HG02798 (cell line): Measurements from ENCODE around the gene PPP6C.
"Not testable (repeated sequence)": the region's sequence is repeated elsewhere in the genome, so short reads cannot be mapped to it uniquely, and the experiment has no call there.

ENCODE experiments used
- ATAC-seq: cut with Tn5 transposase; IDR thresholded peaks from one replicate; pipeline ENCODE4 v1.9.1; 2021; ENCODE audit warnings: mild to moderate bottlenecking; ENCODE audit not compliant: unreplicated experiment, poor library complexity

PPP6C gene

GRCh38 chr9:125143377-125144090 lies 46.1 kb downstream of the PPP6C start, which contains the start of gene SCAI:
TSS of gene SCAI (minus strand) at chr9:125143528. CDS start at chr9:125143437, 91 bp downstream.
- peak; percentile 99 for ATAC-seq

DNA sequence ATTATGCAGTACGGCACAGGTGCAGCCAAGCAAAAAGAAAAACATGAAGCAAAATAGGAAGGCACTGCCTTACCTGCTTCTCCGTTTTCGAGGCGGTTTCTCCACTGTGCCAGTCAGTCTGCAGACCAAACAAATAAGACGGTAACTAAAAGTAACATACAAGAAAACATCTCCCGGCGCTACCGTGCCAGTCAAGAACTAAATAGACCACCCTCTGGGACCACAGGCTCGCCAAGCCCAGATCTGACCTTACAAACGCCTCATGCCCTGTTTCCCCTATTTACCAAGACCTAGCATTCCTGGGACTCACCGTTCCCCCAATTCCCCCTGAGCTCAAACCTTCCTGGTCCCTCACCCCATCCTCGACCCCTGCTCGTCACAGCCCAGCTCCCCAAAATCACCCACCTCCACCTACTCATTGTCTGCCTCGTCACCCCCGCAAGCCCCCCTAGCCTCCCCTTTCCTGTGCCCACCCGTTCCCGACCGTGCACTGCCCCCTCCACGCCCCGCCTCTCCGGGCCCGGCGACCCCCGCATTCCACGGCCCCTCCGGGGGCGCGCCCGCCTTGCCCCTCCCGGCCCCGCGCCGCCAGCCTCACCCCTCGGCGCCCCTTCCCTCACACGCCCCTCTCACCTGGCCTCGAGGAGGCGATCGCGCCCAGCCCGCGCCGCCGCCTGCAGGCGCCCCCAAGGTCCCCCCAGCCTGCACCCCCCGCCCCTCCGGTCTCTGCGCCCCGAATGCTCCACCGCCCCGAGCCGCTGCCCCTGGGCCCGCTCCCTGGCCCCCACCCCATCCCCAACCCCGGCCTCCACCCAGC lies 46.8 kb downstream of the PPP6C start:
- ATAC-seq: no peak

DNA sequence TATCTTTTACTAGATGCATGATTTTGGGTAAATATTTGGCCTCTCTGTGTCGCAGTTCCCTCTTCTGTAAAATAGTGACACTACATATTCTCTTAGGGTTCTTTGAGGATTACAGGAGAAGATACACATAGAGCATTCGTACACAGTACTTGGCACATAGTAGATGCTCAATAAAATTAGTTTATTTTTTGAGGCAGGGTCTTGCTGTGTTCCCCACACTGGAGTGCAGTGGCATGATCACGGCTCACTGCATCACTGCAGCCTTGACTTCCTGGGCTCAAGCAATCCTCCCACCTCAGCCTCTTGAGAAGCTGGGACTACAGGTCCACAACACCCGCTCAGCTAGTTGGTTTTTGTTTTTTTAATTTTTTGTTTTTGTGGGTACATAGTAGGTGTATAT lies 47.9 kb downstream of the PPP6C start:
- ATAC-seq: no peak

GRCh38 chr9:125141251-125141650 lies 48.4 kb downstream of the PPP6C start:
- no peak for ATAC-seq

DNA sequence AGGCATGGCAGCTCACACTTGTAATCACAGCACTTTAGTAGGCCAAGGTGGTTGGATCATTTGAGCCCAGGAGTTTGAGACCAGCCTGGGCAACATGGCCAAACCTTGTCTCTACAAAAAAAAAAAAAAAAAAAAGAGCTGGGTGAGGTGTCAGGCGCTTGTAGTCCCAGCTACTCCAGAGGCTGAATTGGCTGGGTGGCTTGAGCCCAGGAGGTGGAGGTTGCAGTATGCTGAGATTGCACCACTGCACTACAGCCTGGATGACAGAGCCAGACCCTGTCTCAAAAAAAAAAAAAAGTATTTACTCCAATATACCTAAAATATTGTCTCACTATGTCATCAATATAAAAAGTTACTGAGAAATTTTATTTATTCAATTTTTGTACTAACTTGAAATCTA lies 49.0 kb downstream of the PPP6C start:
- ATAC-seq: no peak

- no peak for ATAC-seq
Measured at GRCh38 chr9:125137200-125137599, 52.4 kb downstream of the PPP6C start.

GRCh38 chr9:125134976-125135375 lies 54.6 kb downstream of the PPP6C start:
- ATAC-seq: no peak

DNA sequence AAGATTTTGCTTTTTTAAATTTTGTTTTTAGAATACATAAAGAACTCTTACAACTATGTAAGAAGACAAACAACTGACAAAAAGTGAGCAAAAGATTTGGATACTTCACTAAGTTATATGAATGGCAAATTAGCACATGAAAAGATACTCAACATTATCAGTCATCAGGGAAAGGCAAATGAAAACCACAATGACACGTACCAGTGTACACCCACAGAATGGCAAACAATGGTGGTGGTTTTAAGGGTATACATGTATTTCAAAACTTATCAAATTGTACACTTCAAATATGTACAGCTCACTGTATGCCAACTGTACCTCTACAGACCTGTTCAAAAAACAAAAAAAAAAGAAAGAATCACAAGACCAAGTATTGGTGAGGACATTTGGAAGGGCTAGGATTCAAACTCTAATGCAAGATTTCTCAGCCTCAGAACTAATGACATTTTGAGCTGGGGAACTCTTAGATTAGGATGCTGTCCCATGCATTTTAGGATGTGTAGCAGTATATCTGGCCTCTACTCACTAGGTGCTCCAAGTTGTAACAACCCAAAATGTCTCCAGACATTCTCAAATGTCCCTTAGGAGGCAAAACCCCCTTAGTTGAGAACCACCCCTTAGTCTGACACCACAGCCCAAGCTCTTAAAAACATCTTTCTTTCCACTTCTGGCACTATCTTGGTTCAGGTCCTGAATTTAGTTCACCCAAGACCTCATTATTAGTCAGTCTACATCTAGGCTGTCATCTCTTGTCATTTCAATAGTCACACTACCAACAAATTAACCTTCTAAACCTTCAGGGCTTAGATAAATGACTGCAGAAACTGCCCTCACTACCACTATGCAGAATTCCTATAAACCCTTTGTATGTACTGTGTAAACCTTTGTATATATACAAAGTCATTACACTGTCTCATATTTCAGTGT lies 55.9 kb downstream of the PPP6C start:
- ATAC-seq: no peak

- no peak for ATAC-seq
Measured at GRCh38 chr9:125131778-125132177, 57.8 kb downstream of the PPP6C start.

DNA sequence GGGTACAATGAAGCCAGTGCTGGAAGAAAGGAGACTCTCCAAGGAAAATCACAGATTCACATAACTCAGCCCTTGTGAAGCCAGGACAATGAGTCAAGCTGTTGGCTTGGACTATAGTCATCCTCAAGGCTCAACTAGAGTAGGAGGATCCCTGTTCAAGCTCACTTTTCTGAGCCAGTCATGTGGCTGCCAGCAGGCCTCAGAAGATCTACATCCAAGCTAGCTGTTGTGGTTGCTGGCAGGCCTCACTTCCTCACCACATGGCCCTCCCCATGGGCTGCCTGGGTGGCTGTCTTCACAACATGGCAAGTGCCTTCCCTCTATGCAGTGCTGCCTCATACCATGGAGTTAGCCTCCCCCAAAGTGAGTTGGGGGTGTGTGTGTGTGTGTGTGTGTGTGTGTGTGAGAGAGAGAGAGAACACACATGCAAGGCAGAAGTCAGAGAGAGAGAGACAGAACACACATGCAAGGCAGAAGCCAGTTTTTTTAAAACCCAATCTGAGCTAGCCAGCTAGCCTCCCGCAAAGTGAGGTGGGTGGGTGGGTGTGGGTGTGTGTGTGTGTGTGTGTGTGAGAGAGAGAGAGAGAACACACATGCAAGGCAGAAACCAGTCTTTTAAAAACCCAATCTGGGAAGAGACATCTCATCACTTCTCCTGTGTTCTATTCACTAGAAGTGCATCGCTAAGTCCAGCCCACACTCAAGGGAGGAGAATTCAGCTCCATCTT lies 63.4 kb downstream of the PPP6C start:
- ATAC-seq: peak; percentile 94

DNA sequence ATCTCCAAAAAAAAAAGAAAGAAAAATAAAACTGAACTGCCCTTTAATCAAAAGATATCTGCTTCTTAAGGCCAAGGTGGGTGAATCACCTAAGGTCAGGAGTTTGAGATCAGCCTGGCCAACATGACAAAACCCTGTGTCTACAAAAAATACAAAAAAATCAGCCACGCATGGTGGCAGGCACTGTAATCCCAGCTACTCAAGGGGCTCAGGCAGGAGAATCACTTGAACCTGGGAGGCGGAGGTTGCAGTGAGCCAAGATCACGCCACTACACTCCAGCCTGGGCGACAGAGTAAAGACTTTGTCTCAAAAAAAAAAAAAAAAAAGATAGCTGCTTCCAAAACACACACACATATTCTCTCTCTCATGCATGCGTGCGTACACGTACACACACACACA lies 64.1 kb downstream of the PPP6C start:
- ATAC-seq: no peak

DNA sequence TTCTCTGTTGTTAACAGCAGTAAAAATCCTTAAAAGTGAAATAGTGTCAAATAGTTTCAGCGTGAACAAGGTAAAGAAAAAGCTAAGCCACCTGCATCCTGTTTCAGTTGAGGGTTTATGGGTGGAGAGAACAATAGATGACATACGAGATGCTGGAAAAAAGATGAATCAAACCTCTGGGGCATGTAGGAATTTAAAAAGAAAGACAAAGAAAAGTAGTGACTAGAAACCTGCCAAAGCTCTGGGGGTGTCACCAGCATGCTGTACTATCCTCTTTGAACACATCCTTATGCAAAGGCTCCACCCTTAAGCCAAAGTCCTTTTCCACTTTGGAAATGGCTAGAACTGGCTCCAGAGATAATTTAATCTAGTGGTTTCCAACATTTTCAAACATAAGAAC lies 68.5 kb downstream of the PPP6C start:
- ATAC-seq: no peak

DNA sequence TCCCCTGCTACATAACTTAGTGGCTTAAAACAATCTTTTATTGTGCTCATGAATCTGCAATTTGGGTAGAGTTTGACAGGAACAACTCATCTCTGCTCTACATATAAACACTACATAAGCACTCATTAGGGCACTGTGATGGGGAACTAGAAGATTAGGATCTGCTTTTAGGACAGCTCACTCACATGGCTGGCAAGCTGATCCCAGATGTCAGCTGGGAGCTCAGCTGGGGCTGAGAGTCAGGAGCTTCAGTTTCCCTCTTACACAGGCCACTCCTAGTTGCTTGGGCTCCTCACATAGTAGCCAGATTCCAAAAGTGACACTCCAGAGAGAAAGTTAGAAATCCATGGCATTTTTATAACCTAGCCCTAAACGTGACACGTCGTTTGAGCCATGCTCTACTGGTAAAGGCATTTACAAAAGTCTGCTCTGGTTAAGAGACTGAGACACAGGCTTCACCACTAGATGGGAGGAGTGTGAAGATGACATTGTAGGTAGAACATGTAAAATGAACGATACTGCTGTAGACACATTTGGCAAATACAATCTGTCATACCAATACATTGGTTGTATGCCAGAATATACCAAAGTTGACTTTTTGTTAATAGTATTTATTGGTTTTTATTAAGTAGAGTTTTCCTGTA lies 69.8 kb downstream of the PPP6C start:
- ATAC-seq: no peak

DNA sequence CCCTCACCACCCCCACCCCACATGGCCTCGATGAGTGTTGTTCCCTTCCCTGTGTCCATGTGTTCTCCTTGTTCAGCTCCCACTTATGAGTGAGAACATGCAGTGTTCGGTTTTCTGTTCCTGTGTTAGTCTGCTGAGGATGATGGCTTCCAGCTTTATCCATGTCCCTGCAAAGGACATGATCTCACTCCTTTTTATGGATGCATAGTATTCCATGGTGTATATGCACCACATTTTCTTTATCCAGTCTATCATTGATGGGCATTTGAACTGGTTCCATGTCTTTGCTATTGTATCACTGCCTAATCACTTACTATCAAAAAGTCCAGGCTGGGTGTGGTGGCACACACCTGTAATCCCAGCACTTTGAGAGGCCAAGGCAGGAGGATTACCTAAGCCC lies 70.9 kb downstream of the PPP6C start:
- ATAC-seq: not testable (repeated sequence)

GRCh38 chr9:125114503-125114902 lies 75.1 kb downstream of the PPP6C start:
- not testable (repeated sequence) for ATAC-seq

- ATAC-seq: no peak
Measured at GRCh38 chr9:125110464-125110863, 79.1 kb downstream of the PPP6C start.

DNA sequence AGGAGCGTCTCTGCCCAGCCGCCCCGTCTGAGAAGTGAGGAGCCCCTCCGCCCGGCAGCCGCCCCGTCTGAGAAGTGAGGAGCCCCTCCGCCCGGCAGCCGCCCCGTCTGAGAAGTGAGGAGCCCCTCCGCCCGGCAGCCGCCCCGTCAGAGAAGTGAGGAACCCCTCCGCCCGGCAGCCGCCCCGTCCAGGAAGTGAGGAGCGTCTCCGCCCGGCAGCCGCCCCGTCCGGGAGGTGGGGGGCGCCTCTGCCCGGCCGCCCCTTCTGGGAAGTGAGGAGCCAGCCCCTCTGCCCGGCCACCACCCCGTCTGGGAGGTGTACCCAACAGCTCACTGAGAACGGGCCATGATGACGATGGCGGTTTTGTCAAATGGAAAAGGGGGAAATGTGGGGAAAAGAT lies 81.1 kb downstream of the PPP6C start:
- ATAC-seq: not testable (repeated sequence)

- no peak for ATAC-seq
Measured at GRCh38 chr9:125106285-125106893, 83.2 kb downstream of the PPP6C start.
